B cell (primary cell): ENCODE data around the gene PLPPR1. TPM values are rescaled to one million over a fixed set of nuclear protein-coding genes. Genes with fewer than 3 reads are reported as not detected.
"Not testable (repeated sequence)": the region's sequence is repeated elsewhere in the genome, so short reads cannot be mapped to it uniquely, and the experiment has no call there.

Experiments used
- ATAC-seq: fragments of 200-7000 bp; cut with Tn5 transposase; one replicate; pipeline ENCODE4 v1.10.0; 2021; ENCODE audit warnings: low read depth, mild to moderate bottlenecking, moderate number of reproducible peaks, moderate library complexity
- CTCF ChIA-PET: fragments of 350-600 bp; sonication (Branson Sonifier 250); formaldehyde crosslinking; loops from one replicate; lab custom pipeline; 2021; ENCODE audit warnings: antibody characterized with exemption, inconsistent platforms; lab: Charles Lee
- POLR2A ChIA-PET: fragments of 350-600 bp; sonication (Branson Sonifier 250); formaldehyde crosslinking; loops from one replicate; lab custom pipeline; 2021; ENCODE audit warnings: antibody characterized with exemption; lab: Charles Lee
- DNase-seq: peaks from one replicate; pipeline ENCODE4 v3.0.0; 2013
- H2AFZ ChIP-seq: 2 replicates; pipeline ENCODE4 v1.6.1; 2012; ENCODE audit warnings: mild to moderate bottlenecking, low read depth, low read length; ENCODE audit not compliant: insufficient read depth, poor library complexity, severe bottlenecking
- H3K27ac ChIP-seq, 2 donors: 1 replicate in 1 of 2; 2 replicates in 1 of 2; pipeline ENCODE4 v1.5.1; 2012 to 2013; ENCODE audit warnings: low read length in 2 of 2, mild to moderate bottlenecking in 2 of 2, moderate library complexity in 1 of 2
- H3K27me3 ChIP-seq, 4 experiments: fragments of 200-600 bp in 1 of 4; sonication (generic) in 1 of 4; replicated peaks in 1 of 4; 1 replicate in 2 of 4; 2 replicates in 2 of 4; pipeline versions ENCODE4 v1.6.1 to v1.7.0; 2013 to 2016; ENCODE audit warnings: low read length in 3 of 4, mild to moderate bottlenecking in 2 of 4, mixed read lengths in 1 of 4, moderate library complexity in 1 of 4; ENCODE audit not compliant: insufficient read depth in 4 of 4, control insufficient read depth in 3 of 4; ENCODE audit errors: control extremely low read depth in 1 of 4
- H3K36me3 ChIP-seq, 2 experiments: replicated peaks in 1 of 2; 1 replicate in 1 of 2; 2 replicates in 1 of 2; pipeline versions ENCODE4 v1.6.1 to v1.7.1; 2013; ENCODE audit warnings: low read length in 1 of 2; ENCODE audit not compliant: insufficient read depth in 2 of 2, control insufficient read depth in 1 of 2; ENCODE audit errors: control extremely low read depth in 1 of 2, extremely low read depth in 1 of 2
- H3K4me1 ChIP-seq, 2 donors: fragments of 200-600 bp in 1 of 2; sonication (generic) in 1 of 2; 1 replicate in 1 of 2; 2 replicates in 1 of 2; pipeline versions ENCODE4 v1.5.1 to v1.6.1; 2013 to 2017; ENCODE audit warnings: low read length in 2 of 2; ENCODE audit not compliant: control insufficient read depth in 2 of 2, insufficient read depth in 2 of 2
- H3K4me2 ChIP-seq: replicated peaks from 2 replicates; pipeline ENCODE3; 2012; ENCODE audit warnings: mild to moderate bottlenecking, low read depth, low read length; ENCODE audit not compliant: poor library complexity, severe bottlenecking
- H3K4me3 ChIP-seq, 5 experiments: fragments of 200-600 bp in 1 of 5; sonication (generic) in 1 of 5; 1 replicate in 3 of 5; 2 replicates in 2 of 5; pipeline versions ENCODE4 v1.5.1 to v1.7.0; 2011 to 2016; ENCODE audit warnings: low read length in 4 of 5, mild to moderate bottlenecking in 4 of 5, low read depth in 2 of 5, control low read depth in 1 of 5, moderate library complexity in 1 of 5; ENCODE audit not compliant: insufficient read depth in 1 of 5; ENCODE audit errors: control extremely low read depth in 1 of 5, extremely low read depth in 1 of 5
- H3K79me2 ChIP-seq: fragments of 200-600 bp; sonication (generic); one replicate; pipeline ENCODE4 v1.6.0; 2016; ENCODE audit warnings: low read length; ENCODE audit not compliant: control insufficient read depth, insufficient read depth
- H3K9ac ChIP-seq: fragments of 200-600 bp; sonication (generic); 2 replicates; pipeline ENCODE4 v1.6.1; 2017; ENCODE audit warnings: mild to moderate bottlenecking, low read length, moderate library complexity
- H3K9me3 ChIP-seq, 3 donors: one replicate each; pipeline versions ENCODE4 v1.6.1 to v1.7.1; 2013; ENCODE audit warnings: low read length in 2 of 3; ENCODE audit not compliant: control insufficient read depth in 2 of 3, insufficient read depth in 1 of 3; ENCODE audit errors: control extremely low read depth in 1 of 3
- H4K20me1 ChIP-seq: 2 replicates; pipeline ENCODE4 v1.6.0; 2012; ENCODE audit warnings: mild to moderate bottlenecking, low read length; ENCODE audit not compliant: insufficient read depth, control insufficient read depth, poor library complexity, severe bottlenecking
- H3K27ac Mint-ChIP-seq: one replicate; pipeline ENCODE4 v1.8.0; 2021; ENCODE audit warnings: mixed read lengths
- H3K27me3 Mint-ChIP-seq: one replicate; pipeline ENCODE4 v1.8.0; 2021; ENCODE audit warnings: mixed read lengths
- H3K4me1 Mint-ChIP-seq: one replicate; pipeline ENCODE4 v1.8.0; 2021; ENCODE audit warnings: mixed read lengths
- H3K4me3 Mint-ChIP-seq: one replicate; pipeline ENCODE4 v1.8.0; 2021; ENCODE audit warnings: mixed read lengths
- H3K9me3 Mint-ChIP-seq: one replicate; pipeline ENCODE4 v1.8.0; 2022; ENCODE audit warnings: mixed read lengths; ENCODE audit not compliant: insufficient read depth
- EZH2 ChIP-seq: IDR thresholded peaks from 2 replicates; pipeline ENCODE4 v1.6.1; 2012; ENCODE audit warnings: borderline replicate concordance, low read depth, mild to moderate bottlenecking, moderate library complexity, low read length; ENCODE audit not compliant: insufficient read depth, poor library complexity, severe bottlenecking
- WGBS: methylation state at CpG from one replicate; pipeline ENCODE4 v1.1.5; 2013; ENCODE audit warnings: missing lambda C conversion rate; ENCODE audit not compliant: insufficient coverage; 5-methylcytosine and 5-hydroxymethylcytosine counted together
- intact Hi-C: fragments of 100-400 bp; cut with micrococcal nuclease; formaldehyde crosslinking; loops from one replicate; pipeline ENCODE4 v1.10.0; 2022
- polyA plus RNA-seq: library from polyadenylated mRNA; depleted of rRNA; stranded (reverse); fragments of >200 nt; gene quantifications from 2 replicates; pipeline ENCODE4 v1.2.3, GENCODE V29; 2012
- total RNA-seq, 2 donors: library from RNA; stranded (reverse); fragments of 120-200 nt in 1 of 2; gene quantifications; 1 replicate in 1 of 2; 2 replicates in 1 of 2; pipeline versions ENCODE4 v1.2.3 to v1.2.4, GENCODE V29; 2013 to 2022
- TF ChIP-seq, protein P1 (sequence below): fragments of 200-600 bp; IDR thresholded peaks from one replicate; pipeline ENCODE4 v1.8.0; 2022; ENCODE audit warnings: antibody characterized with exemption, mild to moderate bottlenecking

The PLPPR1 gene
- total and polyA plus RNA-seq, 2 donors (not counting 1 experiment from before 2014, with no cell fraction given) = not detected

- no peaks in the 10 kb centered on the region for H3K9me3 ChIP-seq
- H2AFZ ChIP-seq = no peak overlapping the region
- ChIA-PET POLR2A (no interaction called here), CTCF (no interaction called here)
- H3K4me2 ChIP-seq = no peak overlapping the region
- no peaks in the 10 kb centered on the region for H4K20me1 ChIP-seq
- H3K27me3 ChIP-seq = no peaks in the 10 kb centered on the region
- no peak for TF ChIP-seq EZH2
- TF ChIP-seq, protein P1, sequence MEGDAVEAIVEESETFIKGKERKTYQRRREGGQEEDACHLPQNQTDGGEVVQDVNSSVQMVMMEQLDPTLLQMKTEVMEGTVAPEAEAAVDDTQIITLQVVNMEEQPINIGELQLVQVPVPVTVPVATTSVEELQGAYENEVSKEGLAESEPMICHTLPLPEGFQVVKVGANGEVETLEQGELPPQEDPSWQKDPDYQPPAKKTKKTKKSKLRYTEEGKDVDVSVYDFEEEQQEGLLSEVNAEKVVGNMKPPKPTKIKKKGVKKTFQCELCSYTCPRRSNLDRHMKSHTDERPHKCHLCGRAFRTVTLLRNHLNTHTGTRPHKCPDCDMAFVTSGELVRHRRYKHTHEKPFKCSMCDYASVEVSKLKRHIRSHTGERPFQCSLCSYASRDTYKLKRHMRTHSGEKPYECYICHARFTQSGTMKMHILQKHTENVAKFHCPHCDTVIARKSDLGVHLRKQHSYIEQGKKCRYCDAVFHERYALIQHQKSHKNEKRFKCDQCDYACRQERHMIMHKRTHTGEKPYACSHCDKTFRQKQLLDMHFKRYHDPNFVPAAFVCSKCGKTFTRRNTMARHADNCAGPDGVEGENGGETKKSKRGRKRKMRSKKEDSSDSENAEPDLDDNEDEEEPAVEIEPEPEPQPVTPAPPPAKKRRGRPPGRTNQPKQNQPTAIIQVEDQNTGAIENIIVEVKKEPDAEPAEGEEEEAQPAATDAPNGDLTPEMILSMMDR = no peak
- 67% methylated on average over 1 of the region's 3 CpGs for WGBS
- H3K27ac ChIP-seq = no peak overlapping the region
- intact Hi-C loops = no loop called here
- no peaks in the 10 kb centered on the region for H3K79me2 ChIP-seq
- no peak overlapping the region for H3K9ac ChIP-seq
- H3K4me1 ChIP-seq = no peaks in the 10 kb centered on the region
- DNase-seq (no peak), ATAC-seq (no peak)
- H3K9me3 Mint-ChIP-seq = no peaks in the 10 kb centered on the region
- no peaks in the 10 kb centered on the region for H3K36me3 ChIP-seq
- H3K27ac Mint-ChIP-seq = no peak overlapping the region
- no peak overlapping the region for H3K4me3 ChIP-seq
- H3K4me1 Mint-ChIP-seq = no peaks in the 10 kb centered on the region
- peaks cover 14% of the 10 kb centered on the region for H3K27me3 Mint-ChIP-seq
- H3K4me3 Mint-ChIP-seq = no peak overlapping the region
Measured at GRCh38 chr9:101037430-101037829, 8.9 kb downstream of the PLPPR1 start.

DNA sequence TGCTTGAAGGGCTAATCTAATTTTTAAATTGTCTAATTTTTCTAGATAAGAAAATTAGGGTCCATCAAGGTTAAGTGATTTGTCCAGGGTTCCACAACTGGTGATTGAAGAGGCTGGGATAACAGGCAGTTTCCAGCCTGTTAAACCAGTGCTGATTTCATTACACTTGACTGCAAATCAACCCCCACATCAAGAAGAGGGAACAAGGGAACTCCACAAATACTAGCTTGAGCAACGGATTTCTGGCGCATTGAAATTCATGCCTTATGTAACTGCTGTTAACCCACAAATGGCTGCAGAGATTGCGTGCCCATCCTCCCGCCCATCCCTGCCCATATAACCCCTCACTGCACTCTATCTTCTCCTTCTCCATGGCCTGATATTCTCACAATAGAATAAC lies 10.0 kb downstream of the PLPPR1 start:
- CTCF ChIA-PET = no interaction called here
- H3K9me3 Mint-ChIP-seq = no peaks in the 10 kb centered on the region
- peaks cover 4% of the 10 kb centered on the region for H3K27me3 Mint-ChIP-seq

DNA sequence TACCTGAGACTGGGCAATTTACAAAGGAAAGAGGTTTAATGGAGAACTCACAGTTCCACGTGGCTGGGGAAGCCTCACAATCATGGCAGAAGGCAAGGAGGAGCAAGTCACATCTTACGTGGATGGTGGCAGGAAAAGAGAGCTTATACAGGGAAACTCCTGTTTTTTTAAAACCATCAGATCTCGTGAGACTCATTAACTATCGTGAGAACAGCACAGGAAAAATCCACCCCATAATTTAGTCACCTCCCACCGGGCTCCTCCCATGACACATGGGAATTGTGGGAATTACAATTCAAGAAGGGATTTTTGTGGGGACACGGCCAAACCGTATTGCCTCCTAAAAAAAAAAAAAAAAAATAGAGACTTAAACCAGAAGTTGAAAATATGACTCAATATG lies 11.1 kb downstream of the PLPPR1 start:
- H3K9me3 ChIP-seq, CTCF ChIA-PET, H3K4me1 Mint-ChIP-seq, H3K9me3 Mint-ChIP-seq, H3K27me3 ChIP-seq, H3K79me2 ChIP-seq, H3K4me3 ChIP-seq, ATAC-seq, DNase-seq, H3K4me3 Mint-ChIP-seq, intact Hi-C loops, H3K27ac ChIP-seq, H3K4me1 ChIP-seq, H3K9ac ChIP-seq, H2AFZ ChIP-seq, H3K4me2 ChIP-seq, H3K27me3 Mint-ChIP-seq, H3K36me3 ChIP-seq, POLR2A ChIA-PET, H4K20me1 ChIP-seq, H3K27ac Mint-ChIP-seq: not testable (repeated sequence)
- 60% methylated on average over 2 of the region's 7 CpGs for WGBS

More for the DNA sequence above, 10.0 kb downstream of the PLPPR1 start:
- Histone ChIP-seq H3K4me1 (no peaks in the 10 kb centered on the region), H2AFZ (no peak overlapping the region), H3K9ac (no peak overlapping the region), H3K4me3 (no peak overlapping the region), H3K79me2 (no peaks in the 10 kb centered on the region), H3K27me3 (no peaks in the 10 kb centered on the region), H3K4me2 (no peak overlapping the region), H4K20me1 (no peaks in the 10 kb centered on the region), H3K9me3 (no peaks in the 10 kb centered on the region), H3K36me3 (no peaks in the 10 kb centered on the region), H3K27ac (no peak overlapping the region)
- WGBS = 86% methylated on average over 3 of the region's 4 CpGs
- TF ChIP-seq EZH2 = no peak
- TF ChIP-seq, protein P1 = no peak
- POLR2A ChIA-PET = no interaction called here
- Mint-ChIP-seq H3K4me3 (no peak overlapping the region), H3K4me1 (no peaks in the 10 kb centered on the region), H3K27ac (no peak overlapping the region)
- DNase-seq = no peak
- intact Hi-C loops = no loop called here
- ATAC-seq = no peak
